H9 (cell line): ENCODE results near the gene LRRC36. TPM values are rescaled to one million over a fixed set of nuclear protein-coding genes. Genes with fewer than 3 reads are reported as not detected.

Experiments used
- DNase-seq: peaks from one replicate; pipeline ENCODE4 v3.0.0-alpha.2; 2017
- H2AFZ ChIP-seq: one replicate; pipeline ENCODE4 v1.6.1; 2013; ENCODE audit warnings: mild to moderate bottlenecking, low read length, control low read depth, moderate library complexity
- H2AK5ac ChIP-seq: 2 replicates; pipeline ENCODE4 v1.6.1; 2013; ENCODE audit warnings: low read length, control low read depth, mixed read lengths; ENCODE audit not compliant: insufficient read length
- H2BK120ac ChIP-seq: one replicate; pipeline ENCODE4 v1.6.1; 2013; ENCODE audit warnings: low read depth, mild to moderate bottlenecking, low read length, control low read depth, inconsistent platforms; ENCODE audit not compliant: poor library complexity, severe bottlenecking
- H2BK12ac ChIP-seq: 2 replicates; pipeline ENCODE4 v1.6.1; 2013; ENCODE audit warnings: low read length, control low read depth, mixed read lengths, low read depth; ENCODE audit not compliant: insufficient read length
- H2BK15ac ChIP-seq: 2 replicates; pipeline ENCODE4 v1.6.1; 2013; ENCODE audit warnings: low read depth, low read length, control low read depth
- H2BK20ac ChIP-seq: one replicate; pipeline ENCODE4 v1.6.1; 2013; ENCODE audit warnings: low read depth, mild to moderate bottlenecking, low read length, control low read depth, inconsistent platforms; ENCODE audit not compliant: poor library complexity, severe bottlenecking
- H2BK5ac ChIP-seq: 2 replicates; pipeline ENCODE4 v1.6.1; 2013; ENCODE audit warnings: low read length, control low read depth, mixed read lengths; ENCODE audit not compliant: insufficient read length
- H3K14ac ChIP-seq: 2 replicates; pipeline ENCODE4 v1.6.1; 2013; ENCODE audit warnings: low read length, control low read depth; ENCODE audit not compliant: insufficient read depth
- H3K18ac ChIP-seq: 2 replicates; pipeline ENCODE4 v1.6.1; 2013; ENCODE audit warnings: low read depth, mild to moderate bottlenecking, mixed read lengths, low read length, control low read depth; ENCODE audit not compliant: insufficient read length
- H3K23ac ChIP-seq: 2 replicates; pipeline ENCODE4 v1.6.1; 2013; ENCODE audit warnings: low read length, control low read depth, mixed read lengths, low read depth; ENCODE audit not compliant: insufficient read length
- H3K23me2 ChIP-seq: 2 replicates; pipeline ENCODE4 v1.6.1; 2013; ENCODE audit warnings: low read depth, mild to moderate bottlenecking, mixed read lengths, low read length, control low read depth; ENCODE audit not compliant: insufficient read length, poor library complexity, severe bottlenecking
- H3K27ac ChIP-seq: 2 replicates; pipeline ENCODE4 v1.5.1; 2013; ENCODE audit warnings: low read length, control low read depth, mixed read lengths, low read depth; ENCODE audit not compliant: insufficient read length
- H3K27me3 ChIP-seq: 2 replicates; pipeline ENCODE4 v1.6.1; 2013; ENCODE audit warnings: low read length, control low read depth, inconsistent platforms; ENCODE audit not compliant: insufficient read depth
- H3K4ac ChIP-seq: 2 replicates; pipeline ENCODE4 v1.6.1; 2013; ENCODE audit warnings: low read depth, mild to moderate bottlenecking, control low read depth, inconsistent platforms, low read length, moderate library complexity
- H3K4me1 ChIP-seq: 2 replicates; pipeline ENCODE4 v1.6.1; 2013; ENCODE audit warnings: low read length, control low read depth, inconsistent platforms; ENCODE audit not compliant: insufficient read depth
- H3K4me2 ChIP-seq: 2 replicates; pipeline ENCODE4 v1.6.1; 2013; ENCODE audit warnings: low read length, control low read depth, mixed read lengths; ENCODE audit not compliant: insufficient read length, insufficient read depth
- H3K56ac ChIP-seq: 2 replicates; pipeline ENCODE4 v1.6.1; 2013; ENCODE audit warnings: low read depth, mild to moderate bottlenecking, mixed read lengths, low read length, control low read depth; ENCODE audit not compliant: insufficient read length
- H3K79me1 ChIP-seq: 2 replicates; pipeline ENCODE4 v1.6.1; 2013; ENCODE audit warnings: low read depth, mild to moderate bottlenecking, moderate library complexity, low read length, control low read depth, inconsistent platforms; ENCODE audit not compliant: insufficient read depth, poor library complexity, severe bottlenecking
- H3K79me2 ChIP-seq: 2 replicates; pipeline ENCODE4 v1.6.1; 2013; ENCODE audit warnings: low read length, control low read depth, inconsistent platforms; ENCODE audit not compliant: insufficient read depth
- H3K9ac ChIP-seq: 2 replicates; pipeline ENCODE4 v1.6.1; 2013; ENCODE audit warnings: low read length, control low read depth, mixed read lengths; ENCODE audit not compliant: insufficient read length; ENCODE audit errors: extremely low read depth
- H3K9me3 ChIP-seq: one replicate; pipeline ENCODE4 v1.6.1; 2013; ENCODE audit warnings: low read depth, low read length, inconsistent platforms; ENCODE audit not compliant: control insufficient read depth
- H3T11ph ChIP-seq: one replicate; pipeline ENCODE4 v1.6.1; 2013; ENCODE audit warnings: mild to moderate bottlenecking, low read length, control low read depth, inconsistent platforms
- H4K20me1 ChIP-seq: one replicate; pipeline ENCODE4 v1.6.1; 2013; ENCODE audit not compliant: control insufficient read depth, insufficient read length, insufficient read depth
- H4K5ac ChIP-seq: 2 replicates; pipeline ENCODE4 v1.6.1; 2013; ENCODE audit warnings: low read depth, mild to moderate bottlenecking, mixed read lengths, low read length, control low read depth; ENCODE audit not compliant: insufficient read length
- H4K8ac ChIP-seq: replicated peaks from 2 replicates; pipeline ENCODE4 v1.6.1; 2013; ENCODE audit warnings: low read length, control low read depth, mixed read lengths, low read depth; ENCODE audit not compliant: insufficient read length
- H4K91ac ChIP-seq: 2 replicates; pipeline ENCODE4 v1.6.1; 2013; ENCODE audit warnings: low read depth, mild to moderate bottlenecking, moderate library complexity, mixed read lengths, low read length, control low read depth; ENCODE audit not compliant: insufficient read length
- H3K27ac Mint-ChIP-seq, 3 experiments: 2 replicates in 2 of 3; 3 replicates in 1 of 3; pipeline ENCODE4 v1.8.0; 2020 to 2021; ENCODE audit warnings: mixed read lengths in 3 of 3, mild to moderate bottlenecking in 1 of 3, moderate library complexity in 1 of 3
- H3K27me3 Mint-ChIP-seq: 2 replicates; pipeline ENCODE4 v1.8.0; 2021; ENCODE audit warnings: low read depth, mild to moderate bottlenecking, moderate library complexity, mixed read lengths
- H3K36me3 Mint-ChIP-seq, 3 experiments: 2 replicates in 2 of 3; 3 replicates in 1 of 3; pipeline ENCODE4 v1.8.0; 2020 to 2021; ENCODE audit warnings: low read depth in 3 of 3, mixed read lengths in 3 of 3; ENCODE audit not compliant: insufficient read depth in 1 of 3
- H3K4me1 Mint-ChIP-seq, 2 experiments: 2 replicates each; pipeline ENCODE4 v1.8.0; 2020; ENCODE audit warnings: mixed read lengths in 2 of 2
- H3K4me3 Mint-ChIP-seq, 2 experiments: 2 replicates in 1 of 2; 3 replicates in 1 of 2; pipeline ENCODE4 v1.8.0; 2020 to 2021; ENCODE audit warnings: mild to moderate bottlenecking in 2 of 2, mixed read lengths in 2 of 2, moderate library complexity in 1 of 2
- H3K9me3 Mint-ChIP-seq, 2 experiments: 2 replicates in 1 of 2; 3 replicates in 1 of 2; pipeline ENCODE4 v1.8.0; 2020; ENCODE audit warnings: mild to moderate bottlenecking in 2 of 2, mixed read lengths in 2 of 2, moderate library complexity in 1 of 2
- WGBS: extraction: QIAGEN DNeasy Blood & Tissue Kit; methylation state at CpG from one replicate; pipeline ENCODE4 v1.1.7; 2013; ENCODE audit warnings: missing lambda C conversion rate, low lambda C conversion rate, mixed read lengths; ENCODE audit not compliant: insufficient read length; ENCODE audit errors: extremely low coverage; 5-methylcytosine and 5-hydroxymethylcytosine counted together
- total RNA-seq: library from RNA; stranded (reverse); gene quantifications from 2 replicates; pipeline ENCODE4 v1.2.1, GENCODE V29; 2021
- TF ChIP-seq, protein P1 (sequence below): fragments of 200-600 bp; sonication (generic); conservative IDR thresholded peaks from 3 replicates; pipeline ENCODE4 v1.8.0; 2021; ENCODE audit warnings: antibody characterized with exemption, mild to moderate bottlenecking

Gene LRRC36
- total RNA-seq, 1 experiment from 2014 or later: not detected

DNA sequence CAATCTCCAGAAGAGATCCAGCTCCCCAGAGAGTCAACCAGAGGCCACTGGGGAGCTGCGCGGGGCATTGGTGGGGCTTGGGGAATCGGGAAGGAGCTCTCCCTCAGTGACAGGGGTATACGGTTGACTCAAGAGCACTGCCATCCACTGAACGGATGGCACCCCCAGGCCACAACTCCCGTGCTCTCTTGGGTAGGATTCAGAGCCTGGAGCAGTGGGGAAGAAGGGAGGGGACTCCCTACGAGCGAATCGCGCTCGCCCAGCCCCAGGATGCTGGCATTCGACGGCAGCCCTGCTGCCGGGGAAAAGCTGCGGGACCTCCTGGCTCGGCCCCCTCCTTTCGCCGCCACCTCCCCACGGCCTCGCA lies 67.2 kb downstream of the LRRC36 start:
- Histone ChIP-seq H2AK5ac (no peak overlapping the region), H4K20me1 (no peaks in the 10 kb centered on the region), H4K5ac (no peak overlapping the region), H2BK12ac (no peak overlapping the region), H3K14ac (peak overlapping the region; percentile 0; the same call in 1 of the 2 replicates), H3K23ac (no peak overlapping the region), H2AFZ (no peak overlapping the region), H3K4me1 (no peaks in the 10 kb centered on the region), H3T11ph (no peak overlapping the region), H3K56ac (no peak overlapping the region), H3K23me2 (peaks cover 3% of the 10 kb centered on the region), H3K9me3 (no peaks in the 10 kb centered on the region), H3K27ac (no peak overlapping the region), H3K4me2 (peak overlapping the region; percentile 12), H3K79me2 (no peaks in the 10 kb centered on the region), H3K79me1 (no peaks in the 10 kb centered on the region), H3K27me3 (peaks cover 25% of the 10 kb centered on the region; the same call in 1 of the 2 replicates), H3K18ac (peak overlapping the region; percentile 2), H4K91ac (no peak overlapping the region), H2BK20ac (no peak overlapping the region), H3K4ac (no peak overlapping the region), H4K8ac (no peak overlapping the region), H2BK120ac (no peak overlapping the region), H2BK5ac (no peak overlapping the region), H3K9ac (no peak overlapping the region), H2BK15ac (no peak overlapping the region)
- H3K27ac Mint-ChIP-seq: no peak overlapping the region
- no peaks in the 10 kb centered on the region for H3K36me3 Mint-ChIP-seq
- no CpG with 5 or more reads among the region's 20 CpGs for WGBS
- DNase-seq: no peak
- peaks cover 80% of the 10 kb centered on the region for H3K27me3 Mint-ChIP-seq
- TF ChIP-seq, protein P1, sequence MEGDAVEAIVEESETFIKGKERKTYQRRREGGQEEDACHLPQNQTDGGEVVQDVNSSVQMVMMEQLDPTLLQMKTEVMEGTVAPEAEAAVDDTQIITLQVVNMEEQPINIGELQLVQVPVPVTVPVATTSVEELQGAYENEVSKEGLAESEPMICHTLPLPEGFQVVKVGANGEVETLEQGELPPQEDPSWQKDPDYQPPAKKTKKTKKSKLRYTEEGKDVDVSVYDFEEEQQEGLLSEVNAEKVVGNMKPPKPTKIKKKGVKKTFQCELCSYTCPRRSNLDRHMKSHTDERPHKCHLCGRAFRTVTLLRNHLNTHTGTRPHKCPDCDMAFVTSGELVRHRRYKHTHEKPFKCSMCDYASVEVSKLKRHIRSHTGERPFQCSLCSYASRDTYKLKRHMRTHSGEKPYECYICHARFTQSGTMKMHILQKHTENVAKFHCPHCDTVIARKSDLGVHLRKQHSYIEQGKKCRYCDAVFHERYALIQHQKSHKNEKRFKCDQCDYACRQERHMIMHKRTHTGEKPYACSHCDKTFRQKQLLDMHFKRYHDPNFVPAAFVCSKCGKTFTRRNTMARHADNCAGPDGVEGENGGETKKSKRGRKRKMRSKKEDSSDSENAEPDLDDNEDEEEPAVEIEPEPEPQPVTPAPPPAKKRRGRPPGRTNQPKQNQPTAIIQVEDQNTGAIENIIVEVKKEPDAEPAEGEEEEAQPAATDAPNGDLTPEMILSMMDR: no peak
- H3K4me1 Mint-ChIP-seq: peaks cover 12 to 31% of the 10 kb centered on the region in 2 experiments
- H3K9me3 Mint-ChIP-seq: no peaks in the 10 kb centered on the region
- H3K4me3 Mint-ChIP-seq: peak overlapping the region; percentile 39 to 73
